ENCODE data around the gene PSD.
A peak's percentile ranks its signal among the peaks of the same experiment; 100 is the strongest.

- TF ChIP-seq POLR2A (IDR thresholded peaks at IDR 0.05) (no peak), CTCF (IDR thresholded peaks at IDR 0.05) (peak in 1 of 3 donors; percentile 45)
Observed at GRCh38 chr10:102422545-102423129, 4.1 kb upstream of the PSD start.
